Activated CD8-positive, alpha-beta memory T cell treated with anti-CD3 and anti-CD28 coated beads, Interleukin-2, amount 50 U/mL, for 24 hours (primary cell): Measurements from ENCODE around the gene TMEM247.

ENCODE experiments used
- DNase-seq: peaks from one replicate; pipeline ENCODE4 v3.0.0-alpha.2; 2020; ENCODE audit errors: extremely low read depth

TMEM247 gene

GRCh38 chr2:46479265-46479664, at the start of gene TMEM247:
Gene TMEM247, plus strand, starts transcription at chr2:46479565.
- no peak for DNase-seq

DNA sequence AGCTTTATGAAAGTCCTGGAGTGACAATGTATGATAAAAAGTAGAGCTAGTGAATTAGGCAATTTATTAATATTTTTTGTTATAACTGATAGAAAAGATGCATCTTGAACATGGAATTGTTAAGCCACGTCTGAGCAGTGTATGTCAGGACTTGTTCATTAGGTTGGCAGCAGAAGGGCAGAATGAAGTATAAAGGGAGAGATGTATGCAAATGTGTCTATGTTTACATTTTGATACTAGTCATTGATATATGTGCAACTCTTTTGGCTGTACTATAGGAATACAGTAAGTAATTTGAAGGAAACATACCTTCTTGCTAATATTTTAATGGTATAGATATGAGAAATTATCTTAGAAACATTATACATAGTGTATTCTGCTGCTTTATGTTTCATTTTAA, 49.0 kb upstream of the TMEM247 start:
- DNase-seq = no peak

DNA sequence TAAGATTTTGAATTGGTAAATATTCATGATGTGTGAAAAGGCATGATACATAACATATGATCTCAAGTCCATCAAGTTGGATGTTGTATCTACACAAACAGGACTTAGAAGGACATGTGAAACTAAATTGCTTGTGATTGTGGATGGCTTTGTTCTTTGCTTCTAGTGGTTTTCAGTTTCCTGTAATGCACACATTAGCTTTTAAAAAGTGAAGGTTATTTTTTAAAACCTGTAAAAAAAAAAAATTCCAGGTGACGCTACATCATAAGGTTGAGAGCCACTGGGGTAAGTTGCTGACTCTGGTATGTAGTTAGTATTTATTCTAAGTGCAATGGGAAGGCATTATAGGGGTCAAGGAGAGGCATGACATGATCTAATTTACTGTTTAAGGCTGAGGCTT, 48.4 kb upstream of the TMEM247 start:
- DNase-seq = no peak

- no peak for DNase-seq
Observed at GRCh38 chr2:46431481-46432235, 47.7 kb upstream of the TMEM247 start.

GRCh38 chr2:46434851-46435273, 44.5 kb upstream of the TMEM247 start:
- DNase-seq = no peak

GRCh38 chr2:46435353-46435752, 44.0 kb upstream of the TMEM247 start:
- no peak for DNase-seq

- no peak for DNase-seq
Observed at GRCh38 chr2:46435796-46436360, 43.5 kb upstream of the TMEM247 start.

DNA sequence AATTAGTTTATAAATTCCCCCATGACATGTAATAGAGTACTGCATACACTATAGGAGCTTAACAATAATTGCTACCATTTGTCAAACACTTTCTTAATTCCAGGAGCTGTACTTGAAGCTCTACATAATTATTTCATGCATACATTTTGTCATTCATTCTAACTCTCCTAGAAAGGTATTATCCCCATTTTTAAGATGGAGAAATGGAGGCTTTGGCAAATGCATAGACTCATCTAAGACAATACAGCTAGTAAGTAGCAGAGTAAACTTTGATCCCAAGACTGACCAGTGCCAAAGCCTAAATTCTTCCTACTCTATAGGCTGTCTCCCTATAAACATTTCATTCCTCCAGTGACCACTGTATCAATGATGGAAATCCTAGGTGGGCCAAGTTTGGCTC, 42.6 kb upstream of the TMEM247 start:
- DNase-seq = no peak

DNA sequence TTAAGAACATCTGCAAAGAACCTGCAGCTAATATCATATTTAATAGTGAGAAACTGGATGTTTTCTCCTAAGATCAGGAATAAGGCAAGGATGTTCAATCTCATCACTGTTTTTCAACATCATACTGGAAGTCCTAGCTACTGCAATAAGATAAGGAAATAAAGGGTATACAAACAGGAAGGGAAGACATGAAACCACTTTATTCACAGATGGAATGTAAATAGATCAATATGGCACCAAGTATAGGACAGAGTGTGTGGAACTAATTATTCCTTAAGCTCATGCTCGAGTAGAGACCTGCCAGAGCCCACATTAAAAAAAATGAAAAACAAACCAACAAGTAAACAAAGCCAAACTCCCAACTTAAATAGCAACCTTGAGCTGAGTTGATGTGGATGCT, 41.3 kb upstream of the TMEM247 start:
- DNase-seq = no peak

- DNase-seq = no peak
Observed at GRCh38 chr2:46438794-46439193, 40.6 kb upstream of the TMEM247 start.

DNA sequence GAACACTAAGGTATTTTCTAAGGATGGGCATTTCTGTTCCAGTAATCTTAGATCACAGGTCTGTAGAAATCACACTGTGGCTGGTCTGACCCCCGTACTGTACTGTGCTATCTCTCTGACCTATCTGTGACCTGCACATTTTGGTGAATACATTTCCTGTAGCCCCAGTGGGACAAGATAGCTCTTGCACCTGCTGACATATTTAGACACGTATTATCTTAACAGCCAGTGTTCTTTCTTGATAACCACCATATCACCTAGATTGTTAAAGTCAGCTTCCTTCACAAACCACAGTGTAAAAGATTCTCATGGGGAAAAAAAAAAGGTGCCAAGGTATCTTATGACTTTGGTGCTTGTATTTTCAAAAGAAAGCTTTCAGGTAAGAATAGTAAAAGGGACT, 39.8 kb upstream of the TMEM247 start:
- DNase-seq = no peak

GRCh38 chr2:46441838-46442712, 37.3 kb upstream of the TMEM247 start:
- no peak for DNase-seq

DNA sequence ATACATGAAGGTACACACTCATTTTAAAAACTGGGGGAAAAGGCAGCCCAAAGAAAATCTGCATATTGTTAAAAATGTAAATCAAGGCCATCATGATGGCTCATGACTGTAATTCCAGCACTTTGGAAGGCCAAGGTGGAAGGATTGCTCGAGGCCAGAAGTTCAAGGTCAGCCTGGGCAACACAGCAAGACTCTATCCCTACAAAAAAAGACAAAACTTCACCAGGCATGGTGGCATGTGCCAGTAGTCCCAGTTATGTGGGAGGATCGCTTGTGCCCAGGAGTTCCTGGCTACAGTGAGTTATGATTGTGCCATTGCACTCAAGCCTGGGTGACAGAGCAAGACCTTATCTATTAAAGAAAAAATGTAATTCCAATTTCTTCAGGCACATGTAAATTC, 34.6 kb upstream of the TMEM247 start:
- no peak for DNase-seq

GRCh38 chr2:46445556-46445955, 33.8 kb upstream of the TMEM247 start:
- DNase-seq = no peak

DNA sequence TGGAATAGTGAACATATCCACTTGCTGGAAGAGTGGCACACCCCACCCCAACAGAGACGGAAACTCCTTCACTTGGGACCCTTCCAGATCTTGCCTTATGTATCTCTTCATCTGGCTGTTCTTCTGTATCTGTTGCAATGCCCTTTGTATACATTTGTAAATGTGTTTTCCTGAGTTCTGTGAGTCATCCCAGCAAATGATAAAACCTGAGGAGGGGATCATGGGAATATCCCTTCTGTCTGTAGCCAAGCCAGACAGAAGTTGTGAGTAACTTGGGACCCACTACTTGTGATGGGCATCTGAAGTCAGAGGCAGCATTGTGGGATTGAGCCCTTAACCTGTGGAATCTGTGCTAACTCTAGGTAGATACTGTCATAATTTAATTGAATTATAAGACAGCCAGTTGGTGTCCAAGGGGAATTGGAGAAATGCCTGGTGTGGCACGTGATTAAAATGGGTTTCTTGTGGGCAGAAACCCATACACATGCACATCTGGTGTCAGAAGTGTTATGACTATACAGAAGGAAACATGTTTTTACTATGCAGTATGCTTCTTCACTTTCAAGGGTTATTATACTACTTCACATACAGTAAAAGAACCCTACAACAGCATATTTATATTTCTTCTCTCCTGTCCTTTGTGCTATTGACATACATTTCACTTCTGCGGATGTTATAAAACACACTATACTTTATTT, 32.3 kb upstream of the TMEM247 start:
- no peak for DNase-seq

DNA sequence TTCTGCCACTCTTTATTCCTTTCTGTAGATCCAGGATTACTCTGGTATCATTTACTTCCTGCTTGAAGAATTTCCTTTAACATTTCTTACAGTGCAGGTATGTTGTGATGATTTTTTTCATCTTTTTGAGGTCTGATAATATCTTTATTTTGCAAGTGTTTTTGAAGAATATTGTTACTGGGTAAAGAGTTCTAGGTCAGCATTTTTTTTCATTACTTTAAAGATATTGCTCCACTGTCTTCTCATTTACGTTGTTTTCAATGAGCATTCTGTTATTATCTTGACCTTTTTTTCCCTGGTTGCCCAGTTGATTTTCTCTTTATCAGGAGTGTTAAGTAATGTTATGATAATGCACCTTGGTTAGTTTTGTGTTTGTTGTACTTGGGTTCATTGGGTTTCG, 31.7 kb upstream of the TMEM247 start:
- DNase-seq = no peak

DNA sequence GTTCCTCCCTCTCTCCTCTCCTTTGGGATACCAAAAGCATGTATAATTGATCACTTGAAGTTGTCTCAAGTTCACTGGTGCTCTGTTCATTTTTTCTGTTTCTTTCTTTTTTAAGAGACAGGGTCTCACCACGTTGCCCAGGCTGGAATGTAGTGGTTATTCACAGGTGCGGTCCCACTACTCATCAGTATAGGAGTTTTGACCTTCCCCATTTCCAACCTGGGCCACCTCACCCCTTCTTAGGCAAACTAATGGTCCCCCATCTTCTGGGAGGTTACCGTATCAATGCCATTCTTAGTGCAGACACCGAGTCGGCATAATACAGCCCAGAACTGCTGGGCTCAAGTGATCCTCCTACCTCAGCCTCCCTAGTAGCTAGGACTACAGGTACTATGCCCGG, 31.3 kb upstream of the TMEM247 start:
- DNase-seq = no peak

DNA sequence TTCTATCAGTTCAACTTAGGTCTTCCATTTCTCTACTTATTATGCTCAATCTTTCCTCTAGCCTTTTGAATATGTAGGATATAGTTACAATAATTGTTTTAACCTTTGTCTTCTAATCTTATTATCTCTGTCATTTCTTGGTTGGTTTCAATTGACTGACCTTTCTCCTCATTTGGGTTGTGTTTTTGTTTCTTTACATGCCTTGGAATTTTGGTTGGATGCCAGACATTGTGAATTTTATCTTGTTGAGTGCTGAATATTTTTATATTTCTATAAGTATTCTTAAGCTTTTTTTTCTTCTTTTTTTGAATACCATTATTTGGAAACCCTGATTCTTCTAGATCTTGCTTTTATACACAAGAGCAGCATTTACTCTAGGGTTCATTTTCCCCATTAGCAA, 30.7 kb upstream of the TMEM247 start:
- no peak for DNase-seq

- no peak for DNase-seq
Observed at GRCh38 chr2:46449700-46450099, 29.7 kb upstream of the TMEM247 start.

GRCh38 chr2:46451131-46451711, 28.1 kb upstream of the TMEM247 start:
- DNase-seq = no peak

DNA sequence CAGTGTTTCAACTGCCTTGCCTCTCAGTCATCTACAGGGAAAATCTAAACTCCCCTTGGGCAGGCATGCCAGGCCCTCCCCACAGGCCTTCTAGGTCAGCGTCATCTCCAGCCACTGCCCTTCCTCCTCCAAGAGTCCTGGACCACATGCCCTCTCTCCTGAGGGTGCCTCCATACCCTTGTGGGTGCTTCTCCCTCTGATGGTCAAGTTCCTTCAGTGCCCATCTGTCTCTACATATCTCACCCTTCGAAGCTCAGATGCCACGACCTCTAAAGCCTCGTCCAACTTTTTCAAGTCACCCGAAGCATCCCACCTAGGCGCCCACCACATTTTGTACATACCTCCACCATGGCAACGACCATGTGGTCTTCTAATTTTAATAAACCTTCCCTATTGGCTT, 22.6 kb upstream of the TMEM247 start:
- no peak for DNase-seq
